Stimulated activated CD8-positive, alpha-beta memory T cell treated with anti-CD3 and anti-CD28 coated beads, Interleukin-12 subunit alpha, Interleukin-12 subunit beta, amount 100 ng/mL, for 4 hours (primary cell): ENCODE data around the gene CYP3A4.
"Not testable (repeated sequence)": the region's sequence is repeated elsewhere in the genome, so short reads cannot be mapped to it uniquely, and the experiment has no call there.

Experiments used
- DNase-seq: peaks from one replicate; pipeline ENCODE4 v3.0.0-alpha.2; 2020; ENCODE audit warnings: low read depth

Gene CYP3A4

GRCh38 chr7:99792967-99793366 is 9.0 kb upstream of the CYP3A4 start:
- no peak for DNase-seq

DNA sequence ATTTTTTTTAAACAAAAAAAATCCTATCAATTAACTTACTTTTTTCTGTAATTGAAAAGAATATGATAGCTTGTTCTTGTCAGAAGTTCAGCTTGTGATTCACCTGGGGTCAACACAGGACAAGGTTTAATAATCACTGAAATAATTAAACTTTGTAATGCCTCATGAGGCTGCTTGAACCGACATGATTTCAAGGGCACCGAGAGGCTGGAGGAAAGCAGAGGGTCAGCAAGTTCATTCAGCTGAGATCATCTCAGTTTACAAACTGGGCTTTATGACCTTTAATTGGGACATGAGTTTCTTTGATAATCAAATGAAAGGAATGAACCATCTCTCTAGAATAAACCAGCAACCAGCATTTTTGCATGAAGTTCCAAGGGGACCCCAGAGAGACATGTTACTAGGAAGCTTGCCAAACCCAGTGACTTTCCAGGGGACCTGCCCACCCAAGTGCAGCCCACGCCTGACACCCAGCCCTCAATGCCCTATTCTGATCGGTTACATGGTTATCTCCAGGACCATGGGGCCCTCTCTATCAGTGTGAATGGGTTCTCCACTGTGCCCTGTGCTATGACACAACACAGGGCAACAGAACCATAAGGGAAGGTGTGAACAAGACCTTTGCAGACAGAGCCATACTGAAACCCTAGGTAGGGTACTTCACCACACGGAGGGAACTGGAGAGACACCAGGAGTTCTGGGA is 7.8 kb upstream of the CYP3A4 start:
- DNase-seq: no peak

DNA sequence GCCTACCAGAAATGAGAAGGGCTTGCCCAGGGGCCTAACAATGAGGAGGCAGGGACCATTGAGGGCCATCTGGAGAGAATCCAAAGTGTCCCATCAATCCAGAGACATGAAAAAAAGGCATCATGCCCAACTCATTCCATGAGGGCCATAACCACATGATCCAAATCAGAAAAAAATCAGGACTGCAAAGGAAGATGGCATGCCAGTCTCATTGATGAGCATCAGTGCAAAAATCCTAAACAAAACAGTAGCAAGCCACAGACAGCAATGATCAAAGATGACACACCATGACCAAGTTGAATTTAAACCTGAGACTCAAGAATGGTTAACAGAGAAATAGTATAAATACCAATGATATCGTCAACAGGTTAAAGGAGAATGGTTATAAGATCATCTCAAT is 7.0 kb upstream of the CYP3A4 start:
- DNase-seq: no peak

- DNase-seq: no peak
These were observed 6.4 kb upstream of the CYP3A4 start for GRCh38 chr7:99790407-99790806.

GRCh38 chr7:99789441-99790070 is 5.6 kb upstream of the CYP3A4 start:
- no peak for DNase-seq

GRCh38 chr7:99788554-99788953 is 4.6 kb upstream of the CYP3A4 start:
- no peak for DNase-seq

- no peak for DNase-seq
These were observed 2.8 kb upstream of the CYP3A4 start for GRCh38 chr7:99786726-99787335.

GRCh38 chr7:99785654-99786053 is 1.7 kb upstream of the CYP3A4 start:
- DNase-seq: not testable (repeated sequence)

DNA sequence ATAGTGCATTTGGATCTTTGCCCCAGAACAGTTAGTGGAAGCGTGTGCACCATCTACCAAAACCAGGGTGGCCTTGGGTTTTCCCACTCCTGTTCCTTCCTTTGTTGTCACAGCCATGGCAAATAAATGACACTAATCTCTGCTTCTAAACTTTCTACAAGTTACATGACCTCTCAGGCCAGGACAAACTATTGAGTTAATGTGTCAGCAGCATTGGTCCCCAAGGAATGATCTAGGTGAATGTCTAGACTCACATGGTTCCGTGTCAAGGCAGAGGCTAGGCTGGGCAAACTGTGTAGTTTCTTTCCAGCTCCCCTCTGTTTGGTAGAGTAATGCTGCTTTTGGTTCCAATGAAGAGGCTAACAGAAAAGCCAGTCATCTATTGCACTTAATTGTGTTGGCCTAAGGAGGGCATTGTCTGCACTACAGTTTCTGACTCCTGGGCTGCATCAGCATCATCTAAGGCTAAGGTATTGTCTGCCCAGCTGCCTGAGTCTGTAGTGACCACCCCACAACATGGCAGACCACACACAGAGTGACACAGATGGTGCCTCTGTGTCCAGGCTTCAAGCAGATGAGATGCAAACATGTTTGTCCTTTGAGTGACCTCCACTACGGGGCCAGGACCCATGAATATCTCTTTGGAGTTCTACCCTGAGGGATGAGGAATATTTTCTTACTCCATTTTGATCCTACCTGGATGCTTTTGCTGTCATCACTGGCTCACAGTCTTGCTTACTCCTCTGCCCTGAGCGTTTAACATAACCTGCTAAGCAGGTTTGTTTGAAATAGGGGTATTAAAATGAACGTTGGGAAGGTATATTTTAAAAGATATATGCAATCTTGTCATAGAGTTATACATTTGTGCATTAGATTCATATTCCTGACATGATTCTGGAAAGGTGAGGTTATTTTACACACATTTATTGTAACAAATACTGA is 1.7 kb downstream of the CYP3A4 start:
- no peak for DNase-seq

DNA sequence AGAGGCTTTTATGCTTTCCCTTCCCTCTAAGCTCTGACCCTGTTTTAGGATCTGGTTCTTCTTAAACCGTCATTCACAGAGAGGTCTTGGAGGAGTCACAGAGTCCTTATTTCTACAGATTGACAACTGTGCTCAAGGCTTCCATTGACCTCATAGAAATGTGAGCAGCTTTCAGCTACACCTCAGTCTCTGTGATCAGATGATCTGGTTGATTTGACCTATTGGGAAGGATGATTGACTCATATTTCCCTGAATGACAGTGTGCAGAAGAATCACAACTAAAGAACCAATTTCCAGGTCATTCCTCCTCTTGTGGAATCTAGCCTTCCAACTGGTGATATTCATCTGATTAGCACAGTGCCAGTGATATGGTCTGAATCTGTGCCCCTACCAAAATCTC is 3.4 kb downstream of the CYP3A4 start:
- DNase-seq: no peak

DNA sequence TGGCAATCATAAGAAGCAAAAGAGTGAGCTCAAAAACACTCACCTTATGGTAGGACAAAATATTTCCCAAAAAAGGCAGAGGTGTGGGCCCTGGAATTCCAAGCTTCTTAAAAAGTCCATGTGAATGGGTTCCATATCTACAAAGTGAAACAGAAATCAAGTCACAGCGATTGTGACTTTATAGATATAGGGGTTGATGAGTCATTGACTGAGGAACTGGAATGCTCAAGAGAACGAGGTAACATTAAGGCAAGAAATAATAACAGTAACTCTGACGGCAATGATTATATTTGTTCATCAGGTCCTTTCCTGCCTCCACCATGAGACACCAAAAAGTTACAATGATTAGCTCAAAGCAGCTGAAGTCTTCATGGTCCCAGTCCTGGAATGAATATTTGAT is 4.0 kb downstream of the CYP3A4 start:
- no peak for DNase-seq

DNA sequence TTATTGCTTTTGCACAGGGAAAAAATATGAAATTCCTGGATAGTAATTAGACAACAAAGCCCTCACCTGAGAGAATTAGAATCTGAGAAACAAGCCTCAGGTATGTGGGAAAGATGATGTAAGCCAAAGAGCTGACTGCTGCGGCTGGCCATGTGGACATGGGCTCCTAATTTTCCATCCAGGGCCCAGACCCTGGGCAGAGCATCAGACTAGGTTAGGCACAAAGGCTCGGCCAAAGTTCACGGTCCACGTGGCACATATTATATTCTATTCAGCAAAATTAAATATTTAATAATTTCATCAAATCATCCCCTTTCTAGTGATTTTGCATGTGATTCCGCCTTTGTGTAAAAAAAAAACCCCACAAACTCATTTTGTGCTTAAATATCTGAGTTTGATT is 5.1 kb downstream of the CYP3A4 start:
- DNase-seq: no peak

DNA sequence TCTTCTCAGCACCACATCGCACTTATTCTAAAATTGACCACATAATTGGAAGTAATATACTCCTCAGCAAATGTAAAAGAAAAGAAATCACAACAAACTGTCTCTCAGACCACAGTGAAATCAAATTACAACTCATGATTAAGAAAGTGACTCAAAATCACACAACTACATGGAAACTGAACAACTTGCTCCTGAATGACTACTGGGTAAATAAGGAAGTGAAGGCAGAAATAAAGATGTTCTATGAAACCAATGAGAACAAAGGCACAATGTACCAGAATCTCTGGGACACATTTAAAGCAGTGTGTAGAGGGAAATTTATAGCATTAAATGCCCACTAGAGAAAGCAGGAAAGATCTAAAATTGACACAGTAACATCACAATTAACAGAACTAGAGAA is 10.6 kb downstream of the CYP3A4 start:
- DNase-seq: not testable (repeated sequence)

- DNase-seq: no peak
These were observed 11.4 kb downstream of the CYP3A4 start for GRCh38 chr7:99772565-99772964.

- DNase-seq: not testable (repeated sequence)
These were observed 14.5 kb downstream of the CYP3A4 start for GRCh38 chr7:99769494-99769893.

- DNase-seq: no peak
These were observed 15.5 kb downstream of the CYP3A4 start for GRCh38 chr7:99768471-99768870.

GRCh38 chr7:99767662-99768061 is 16.3 kb downstream of the CYP3A4 start:
- DNase-seq: no peak

DNA sequence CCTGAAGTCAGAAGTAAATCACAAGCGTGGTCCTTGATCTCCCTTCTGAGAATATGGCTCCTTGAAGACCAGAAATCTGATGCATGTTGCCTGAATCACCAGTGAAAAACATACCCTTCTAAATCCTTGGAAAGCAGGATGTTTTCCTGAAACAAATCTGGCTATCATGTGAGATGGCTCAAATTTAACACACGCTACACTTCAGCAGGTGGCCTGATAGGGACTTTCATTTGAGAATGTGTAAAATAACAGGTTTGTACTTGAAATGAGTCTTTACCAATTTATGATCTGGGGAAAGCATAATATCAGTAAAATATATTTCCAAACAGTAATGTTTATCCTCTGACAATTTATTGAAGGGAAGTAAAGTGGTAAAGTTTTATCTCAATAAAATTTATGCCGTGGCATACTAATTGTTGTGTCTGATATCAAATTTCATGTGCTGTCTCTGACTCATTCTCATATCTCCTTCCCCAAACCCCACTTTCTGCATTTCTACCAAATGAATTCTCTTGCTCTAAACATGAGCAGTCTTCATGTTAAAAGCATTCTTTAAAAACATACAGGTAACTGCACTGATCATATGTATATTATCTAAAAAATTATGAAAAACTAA is 17.4 kb downstream of the CYP3A4 start:
- DNase-seq: no peak

- DNase-seq: no peak
These were observed 19.5 kb downstream of the CYP3A4 start for GRCh38 chr7:99764478-99764877.

- no peak for DNase-seq
These were observed 21.2 kb downstream of the CYP3A4 start for GRCh38 chr7:99762680-99763327.

- DNase-seq: no peak
These were observed 28.9 kb downstream of the CYP3A4 start for GRCh38 chr7:99755085-99755484.
